HepG2 (cell line): ENCODE results near the gene FAM131C. TPM values are rescaled to one million over a fixed set of nuclear protein-coding genes. Genes with fewer than 3 reads are reported as not detected.

Experiments used
- CBX5 ChIP-seq: sonication (generic); formaldehyde crosslinking; IDR thresholded peaks from 2 replicates; pipeline ENCODE4 v1.4.0; 2020; ENCODE audit warnings: missing genetic modification reagents, borderline replicate concordance
- FOSL2 ChIP-seq: sonication (generic); formaldehyde crosslinking; IDR thresholded peaks from 2 replicates; pipeline ENCODE4 v1.4.0; 2020; ENCODE audit warnings: missing genetic modification reagents
- FOXA1 ChIP-seq, 2 experiments: fragments of 450-650 bp in 1 of 2; sonication (generic) in 1 of 2; formaldehyde crosslinking in 1 of 2; IDR thresholded peaks; 2 replicates each; pipeline versions ENCODE4 v1.4.0 to v1.6.1; 2016 to 2020; ENCODE audit warnings: missing genetic modification reagents in 1 of 2
- FOXO1 ChIP-seq: sonication (generic); formaldehyde crosslinking; IDR thresholded peaks from 2 replicates; pipeline ENCODE4 v1.4.0; 2020; ENCODE audit warnings: missing genetic modification reagents
- GABPB1 ChIP-seq: IDR thresholded peaks from 2 replicates; pipeline ENCODE4 v1.6.1; 2016; ENCODE audit warnings: mild to moderate bottlenecking, missing genetic modification reagents, moderate library complexity, missing compliant biosample characterization
- GATA4 ChIP-seq: sonication (generic); IDR thresholded peaks from 2 replicates; pipeline ENCODE4 v1.6.1; 2016; ENCODE audit warnings: antibody characterized with exemption, low read depth, borderline replicate concordance
- GTF3A ChIP-seq: sonication (generic); formaldehyde crosslinking; conservative IDR thresholded peaks from 2 replicates; pipeline ENCODE4 v1.4.0; 2020; ENCODE audit warnings: mild to moderate bottlenecking, missing genetic modification reagents
- MXI1 ChIP-seq: IDR thresholded peaks from 3 replicates; pipeline ENCODE4 v1.6.1; 2012; ENCODE audit warnings: low read depth, low read length, inconsistent platforms, borderline replicate concordance
- RORA ChIP-seq: sonication (generic); formaldehyde crosslinking; IDR thresholded peaks from 2 replicates; pipeline ENCODE4 v1.5.0; 2020; ENCODE audit warnings: mild to moderate bottlenecking, missing genetic modification reagents, moderate library complexity
- RXRA ChIP-seq: sonication (generic); formaldehyde crosslinking; IDR thresholded peaks from 2 replicates; pipeline ENCODE4 v1.5.1; 2020; ENCODE audit warnings: missing genetic modification reagents
- RXRB ChIP-seq: IDR thresholded peaks from 2 replicates; pipeline ENCODE4 v1.6.1; 2016; ENCODE audit warnings: borderline replicate concordance, missing genetic modification reagents, missing compliant biosample characterization
- TEAD3 ChIP-seq: optimal IDR thresholded peaks from 2 replicates; pipeline ENCODE3; 2016; ENCODE audit warnings: borderline replicate concordance
- ZSCAN21 ChIP-seq: sonication (generic); formaldehyde crosslinking; IDR thresholded peaks from 2 replicates; pipeline ENCODE4 v1.8.0; 2022; ENCODE audit warnings: mild to moderate bottlenecking, missing genetic modification reagents, moderate library complexity, borderline replicate concordance
- ZSCAN22 ChIP-seq: sonication (generic); formaldehyde crosslinking; IDR thresholded peaks from 2 replicates; pipeline ENCODE4 v1.4.0; 2020; ENCODE audit warnings: mild to moderate bottlenecking, missing genetic modification reagents
- ZSCAN31 ChIP-seq: sonication (generic); formaldehyde crosslinking; IDR thresholded peaks from 2 replicates; pipeline ENCODE4 v1.5.0; 2020; ENCODE audit warnings: low read depth, mild to moderate bottlenecking, missing genetic modification reagents
- polyA plus RNA-seq, 8 experiments: library from polyadenylated mRNA; depleted of rRNA in 3 of 8; stranded (reverse) in 7 of 8; unstranded in 1 of 8; fragments of >200 nt; fragmentation: Illumina TruSeq in 4 of 8; extraction: Trizol in 4 of 8; gene quantifications; 2 replicates each; pipeline versions ENCODE4 v1.2.1 to v1.2.3, GENCODE V29; 2011 to 2016; ENCODE audit warnings: low read depth in 4 of 8, missing spikeins in 1 of 8, mixed read lengths in 1 of 8; ENCODE audit not compliant: insufficient read depth in 1 of 8
- total RNA-seq, 5 experiments: library from RNA; depleted of rRNA; stranded (reverse); fragments of >200 nt; fragmentation: Illumina TruSeq; extraction: Trizol; gene quantifications; 2 replicates each; pipeline ENCODE4 v1.2.3, GENCODE V29; 2016; ENCODE audit warnings: low read depth in 1 of 5
- TF ChIP-seq, protein P1 (sequence below), 2 experiments: fragments of 450-650 bp in 1 of 2; sonication (generic) in 1 of 2; formaldehyde crosslinking in 1 of 2; IDR thresholded peaks; 2 replicates each; pipeline versions ENCODE4 v1.6.1 to v1.8.0; 2016 to 2022; ENCODE audit warnings: antibody characterized with exemption in 1 of 2, mild to moderate bottlenecking in 1 of 2, missing genetic modification reagents in 1 of 2
- TF ChIP-seq, protein P2 (sequence below): sonication (generic); formaldehyde crosslinking; IDR thresholded peaks from 2 replicates; pipeline ENCODE4 v1.5.0; 2020; ENCODE audit warnings: mild to moderate bottlenecking, missing genetic modification reagents

The FAM131C gene
- total and polyA plus RNA-seq, 2 of the 13 experiments (the other 11 are each of a cell fraction or from before 2014, with no cell fraction given), result 0.07 TPM; not detected in 1

DNA sequence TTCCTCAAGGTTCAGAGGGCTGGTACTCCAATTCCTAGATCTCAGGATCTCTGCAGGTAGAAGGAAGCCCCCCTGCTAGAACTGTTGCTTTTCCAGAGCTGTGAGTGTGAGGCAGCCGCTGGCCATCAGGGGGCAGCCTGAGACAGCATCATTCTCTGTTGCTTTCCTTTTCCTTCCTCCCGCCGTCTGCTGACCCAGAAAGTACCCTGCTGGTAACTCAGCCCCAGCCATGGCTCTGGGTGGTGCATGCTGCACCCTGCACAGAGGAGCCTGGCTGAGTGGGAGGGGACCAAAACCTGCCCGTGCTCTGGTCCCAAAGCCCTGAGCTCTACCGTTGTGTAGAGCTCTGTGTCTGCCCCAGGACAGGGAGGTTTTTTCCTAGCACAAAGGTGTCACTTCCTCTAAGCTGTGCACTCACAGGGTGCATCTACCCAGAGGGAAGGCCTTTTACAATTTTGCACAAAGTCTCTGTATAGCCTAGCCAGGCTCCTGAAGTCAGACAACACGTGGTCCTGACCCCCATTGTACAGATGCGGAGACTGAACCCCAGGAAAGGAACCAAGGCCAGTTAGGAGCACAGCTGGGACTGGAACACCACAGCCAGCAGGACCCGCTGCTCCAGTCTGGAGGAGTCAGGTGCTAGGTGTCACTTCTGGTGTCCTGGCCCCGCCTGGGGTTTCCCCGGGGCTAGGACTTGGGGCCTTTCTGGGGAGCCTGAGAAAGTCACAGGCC, 5.6 kb upstream of the FAM131C start (continued):
- TF ChIP-seq ZSCAN22 (CRISPR knock-in tag), result no peak; the same call in 1 of the 2 replicates
- TF ChIP-seq GTF3A (CRISPR knock-in tag), result no peak
- TF ChIP-seq FOXO1 (CRISPR knock-in tag), result peak; percentile 46
- TF ChIP-seq FOXA1 (IDR thresholded peaks at IDR 0.05), result no peak
- 0 out of 2 replicates have a peak, but pooled peaks have one; percentile 7 for TF ChIP-seq FOXA1 (CRISPR knock-in tag; IDR thresholded peaks at IDR 0.05)
- peak; percentile 30; the same call in 1 of the 2 replicates for TF ChIP-seq RXRB (CRISPR knock-in tag)
- TF ChIP-seq GABPB1 (CRISPR knock-in tag), result peak; percentile 23; the same call in 1 of the 2 replicates
- no peak for TF ChIP-seq GATA4
- TF ChIP-seq CBX5, result 0 out of 2 replicates have a peak, but pooled peaks have one; percentile 28
- peak; percentile 49; the same call in 1 of the 2 replicates for TF ChIP-seq ZSCAN21
- TF ChIP-seq RXRA (CRISPR knock-in tag), result peak; percentile 32
- TF ChIP-seq TEAD3 (CRISPR knock-in tag), result peak; percentile 39
- peak; percentile 34 for TF ChIP-seq FOSL2 (CRISPR knock-in tag)
- TF ChIP-seq, protein P1, sequence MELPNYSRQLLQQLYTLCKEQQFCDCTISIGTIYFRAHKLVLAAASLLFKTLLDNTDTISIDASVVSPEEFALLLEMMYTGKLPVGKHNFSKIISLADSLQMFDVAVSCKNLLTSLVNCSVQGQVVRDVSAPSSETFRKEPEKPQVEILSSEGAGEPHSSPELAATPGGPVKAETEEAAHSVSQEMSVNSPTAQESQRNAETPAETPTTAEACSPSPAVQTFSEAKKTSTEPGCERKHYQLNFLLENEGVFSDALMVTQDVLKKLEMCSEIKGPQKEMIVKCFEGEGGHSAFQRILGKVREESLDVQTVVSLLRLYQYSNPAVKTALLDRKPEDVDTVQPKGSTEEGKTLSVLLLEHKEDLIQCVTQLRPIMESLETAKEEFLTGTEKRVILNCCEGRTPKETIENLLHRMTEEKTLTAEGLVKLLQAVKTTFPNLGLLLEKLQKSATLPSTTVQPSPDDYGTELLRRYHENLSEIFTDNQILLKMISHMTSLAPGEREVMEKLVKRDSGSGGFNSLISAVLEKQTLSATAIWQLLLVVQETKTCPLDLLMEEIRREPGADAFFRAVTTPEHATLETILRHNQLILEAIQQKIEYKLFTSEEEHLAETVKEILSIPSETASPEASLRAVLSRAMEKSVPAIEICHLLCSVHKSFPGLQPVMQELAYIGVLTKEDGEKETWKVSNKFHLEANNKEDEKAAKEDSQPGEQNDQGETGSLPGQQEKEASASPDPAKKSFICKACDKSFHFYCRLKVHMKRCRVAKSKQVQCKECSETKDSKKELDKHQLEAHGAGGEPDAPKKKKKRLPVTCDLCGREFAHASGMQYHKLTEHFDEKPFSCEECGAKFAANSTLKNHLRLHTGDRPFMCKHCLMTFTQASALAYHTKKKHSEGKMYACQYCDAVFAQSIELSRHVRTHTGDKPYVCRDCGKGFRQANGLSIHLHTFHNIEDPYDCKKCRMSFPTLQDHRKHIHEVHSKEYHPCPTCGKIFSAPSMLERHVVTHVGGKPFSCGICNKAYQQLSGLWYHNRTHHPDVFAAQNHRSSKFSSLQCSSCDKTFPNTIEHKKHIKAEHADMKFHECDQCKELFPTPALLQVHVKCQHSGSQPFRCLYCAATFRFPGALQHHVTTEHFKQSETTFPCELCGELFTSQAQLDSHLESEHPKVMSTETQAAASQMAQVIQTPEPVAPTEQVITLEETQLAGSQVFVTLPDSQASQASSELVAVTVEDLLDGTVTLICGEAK (IDR thresholded peaks at IDR 0.05), result no peak
- TF ChIP-seq, protein P1 (CRISPR knock-in tag; IDR thresholded peaks at IDR 0.05), result 0 out of 2 replicates have a peak, but pooled peaks have one; percentile 24
- TF ChIP-seq ZSCAN31, result peak; percentile 56; the same call in 1 of the 2 replicates
- TF ChIP-seq MXI1, result 0 out of 3 replicates have a peak, but pooled peaks have one; percentile 9
- no peak for TF ChIP-seq RORA (CRISPR knock-in tag)
- TF ChIP-seq, protein P2, sequence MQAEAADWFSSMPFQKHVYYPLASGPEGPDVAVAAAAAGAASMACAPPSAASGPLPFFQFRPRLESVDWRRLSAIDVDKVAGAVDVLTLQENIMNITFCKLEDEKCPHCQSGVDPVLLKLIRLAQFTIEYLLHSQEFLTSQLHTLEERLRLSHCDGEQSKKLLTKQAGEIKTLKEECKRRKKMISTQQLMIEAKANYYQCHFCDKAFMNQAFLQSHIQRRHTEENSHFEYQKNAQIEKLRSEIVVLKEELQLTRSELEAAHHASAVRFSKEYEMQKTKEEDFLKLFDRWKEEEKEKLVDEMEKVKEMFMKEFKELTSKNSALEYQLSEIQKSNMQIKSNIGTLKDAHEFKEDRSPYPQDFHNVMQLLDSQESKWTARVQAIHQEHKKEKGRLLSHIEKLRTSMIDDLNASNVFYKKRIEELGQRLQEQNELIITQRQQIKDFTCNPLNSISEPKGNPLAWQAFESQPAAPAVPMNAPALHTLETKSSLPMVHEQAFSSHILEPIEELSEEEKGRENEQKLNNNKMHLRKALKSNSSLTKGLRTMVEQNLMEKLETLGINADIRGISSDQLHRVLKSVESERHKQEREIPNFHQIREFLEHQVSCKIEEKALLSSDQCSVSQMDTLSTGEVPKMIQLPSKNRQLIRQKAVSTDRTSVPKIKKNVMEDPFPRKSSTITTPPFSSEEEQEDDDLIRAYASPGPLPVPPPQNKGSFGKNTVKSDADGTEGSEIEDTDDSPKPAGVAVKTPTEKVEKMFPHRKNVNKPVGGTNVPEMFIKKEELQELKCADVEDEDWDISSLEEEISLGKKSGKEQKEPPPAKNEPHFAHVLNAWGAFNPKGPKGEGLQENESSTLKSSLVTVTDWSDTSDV (CRISPR knock-in tag), result no peak
